Astrocyte (in vitro differentiated cells and primary cell): ENCODE results near the gene ZNF683. TPM values are rescaled to one million over a fixed set of nuclear protein-coding genes. Genes with fewer than 3 reads are reported as not detected.

Source experiments
- DNase-seq: peaks from one replicate; pipeline ENCODE4 v3.0.0-alpha.2; 2010; ENCODE audit warnings: low read depth
- FAIRE-seq: peaks from 2 replicates; lab custom pipeline; 2011; peaks lifted over from hg19 to GRCh38; lab: Jason Lieb, UNC
- H2AFZ ChIP-seq: 2 replicates; pipeline ENCODE4 v1.6.0; 2012; ENCODE audit warnings: low read depth, low read length, inconsistent platforms
- H3K27ac ChIP-seq: 2 replicates; pipeline ENCODE4 v1.5.1; 2011; ENCODE audit warnings: low read depth, low read length, inconsistent platforms
- H3K27me3 ChIP-seq: 2 replicates; pipeline ENCODE4 v1.6.0; 2011; ENCODE audit warnings: low read length, inconsistent platforms; ENCODE audit not compliant: insufficient read depth
- H3K36me3 ChIP-seq: 2 replicates; pipeline ENCODE4 v1.5.1; 2011; ENCODE audit warnings: low read length, inconsistent platforms; ENCODE audit not compliant: insufficient read depth
- H3K4me1 ChIP-seq: 2 replicates; pipeline ENCODE4 v1.5.1; 2011; ENCODE audit warnings: low read length, inconsistent platforms; ENCODE audit not compliant: insufficient read depth
- H3K4me2 ChIP-seq: 2 replicates; pipeline ENCODE4 v1.6.0; 2012; ENCODE audit warnings: low read length, inconsistent platforms
- H3K4me3 ChIP-seq: 2 replicates; pipeline ENCODE4 v1.5.1; 2011; ENCODE audit warnings: low read depth, mild to moderate bottlenecking, low read length, inconsistent platforms; ENCODE audit not compliant: insufficient read depth
- H3K79me2 ChIP-seq: 2 replicates; pipeline ENCODE4 v1.6.0; 2012; ENCODE audit warnings: mild to moderate bottlenecking, low read length, inconsistent platforms; ENCODE audit not compliant: insufficient read depth
- H3K9ac ChIP-seq: 2 replicates; pipeline ENCODE4 v1.6.0; 2012; ENCODE audit warnings: mild to moderate bottlenecking, low read length, inconsistent platforms
- H3K9me3 ChIP-seq: 2 replicates; pipeline ENCODE4 v1.5.1; 2012; ENCODE audit warnings: low read depth, mild to moderate bottlenecking, low read length, inconsistent platforms; ENCODE audit not compliant: insufficient read depth
- H4K20me1 ChIP-seq: 2 replicates; pipeline ENCODE4 v1.6.0; 2012; ENCODE audit warnings: low read length, inconsistent platforms; ENCODE audit not compliant: insufficient read depth
- H3K27ac Mint-ChIP-seq: one replicate; pipeline ENCODE4 v1.8.0; 2021; ENCODE audit warnings: mild to moderate bottlenecking, mixed read lengths; ENCODE audit not compliant: unreplicated experiment
- H3K27me3 Mint-ChIP-seq: one replicate; pipeline ENCODE4 v1.8.0; 2021; ENCODE audit warnings: low read depth, mixed read lengths; ENCODE audit not compliant: unreplicated experiment
- H3K36me3 Mint-ChIP-seq: one replicate; pipeline ENCODE4 v1.8.0; 2021; ENCODE audit warnings: low read depth, mixed read lengths; ENCODE audit not compliant: unreplicated experiment
- H3K4me1 Mint-ChIP-seq: one replicate; pipeline ENCODE4 v1.8.0; 2021; ENCODE audit warnings: low read depth, mixed read lengths; ENCODE audit not compliant: unreplicated experiment
- H3K4me3 Mint-ChIP-seq: one replicate; pipeline ENCODE4 v1.8.0; 2021; ENCODE audit warnings: mild to moderate bottlenecking, moderate library complexity, mixed read lengths; ENCODE audit not compliant: unreplicated experiment
- H3K9me3 Mint-ChIP-seq: one replicate; pipeline ENCODE4 v1.8.0; 2021; ENCODE audit warnings: mild to moderate bottlenecking, mixed read lengths; ENCODE audit not compliant: unreplicated experiment
- CTCF ChIP-seq: IDR thresholded peaks from 2 replicates; pipeline ENCODE4 v1.5.1; 2011; ENCODE audit warnings: low read depth, mild to moderate bottlenecking, inconsistent platforms, low read length, moderate library complexity; ENCODE audit not compliant: insufficient read depth
- EZH2 ChIP-seq: IDR thresholded peaks from 2 replicates; pipeline ENCODE4 v1.6.1; 2012; ENCODE audit warnings: mild to moderate bottlenecking, low read length, inconsistent platforms; ENCODE audit not compliant: insufficient read depth
- total RNA-seq: library from RNA; stranded (reverse); gene quantifications from 2 replicates; pipeline ENCODE4 v1.2.1, GENCODE V29; 2021

The ZNF683 gene
- total RNA-seq, 1 donor from 2014 or later = not detected

GRCh38 chr1:26391450-26391849 is 18.9 kb upstream of the ZNF683 start:
- DNase-seq (no peak), FAIRE-seq (no peak)
- peaks cover 12% of the 10 kb centered on the region for H3K4me1 ChIP-seq
- peak; percentile 83 for TF ChIP-seq CTCF
- TF ChIP-seq EZH2 = no peak
- no peaks in the 10 kb centered on the region for H3K36me3 ChIP-seq
- no peaks in the 10 kb centered on the region for H3K27me3 ChIP-seq
- no peaks in the 10 kb centered on the region for H3K9me3 ChIP-seq
- no peak overlapping the region for H3K27ac Mint-ChIP-seq
- no peak overlapping the region for H2AFZ ChIP-seq
- no peaks in the 10 kb centered on the region for H3K9me3 Mint-ChIP-seq
- no peaks in the 10 kb centered on the region for H4K20me1 ChIP-seq
- H3K4me2 ChIP-seq = no peak overlapping the region
- no peaks in the 10 kb centered on the region for H3K79me2 ChIP-seq
- H3K27ac ChIP-seq = no peak overlapping the region
- no peak overlapping the region for H3K9ac ChIP-seq
- peaks cover 6% of the 10 kb centered on the region for H3K27me3 Mint-ChIP-seq
- no peak overlapping the region for H3K4me3 Mint-ChIP-seq
- H3K4me1 Mint-ChIP-seq = peaks cover 8% of the 10 kb centered on the region
- no peaks in the 10 kb centered on the region for H3K36me3 Mint-ChIP-seq
- H3K4me3 ChIP-seq = no peak overlapping the region

GRCh38 chr1:26389604-26390247 is 17.2 kb upstream of the ZNF683 start:
- H3K36me3 ChIP-seq = no peaks in the 10 kb centered on the region
- DNase-seq (no peak), FAIRE-seq (no peak)
- H2AFZ ChIP-seq = no peak overlapping the region
- no peaks in the 10 kb centered on the region for H3K27me3 ChIP-seq
- H3K27ac ChIP-seq = no peak overlapping the region
- no peaks in the 10 kb centered on the region for H4K20me1 ChIP-seq
- H3K9me3 Mint-ChIP-seq = no peaks in the 10 kb centered on the region
- no peak overlapping the region for H3K4me3 Mint-ChIP-seq
- no peaks in the 10 kb centered on the region for H3K36me3 Mint-ChIP-seq
- TF ChIP-seq CTCF (no peak), EZH2 (no peak)
- no peak overlapping the region for H3K4me2 ChIP-seq
- H3K9me3 ChIP-seq = no peaks in the 10 kb centered on the region
- no peaks in the 10 kb centered on the region for H3K79me2 ChIP-seq
- peaks cover 6% of the 10 kb centered on the region for H3K27me3 Mint-ChIP-seq
- no peak overlapping the region for H3K4me3 ChIP-seq
- peaks cover 11% of the 10 kb centered on the region for H3K4me1 Mint-ChIP-seq
- H3K27ac Mint-ChIP-seq = no peak overlapping the region
- peaks cover 17% of the 10 kb centered on the region for H3K4me1 ChIP-seq
- no peak overlapping the region for H3K9ac ChIP-seq

GRCh38 chr1:26388791-26389445 is 16.4 kb upstream of the ZNF683 start:
- DNase-seq = no peak

More at GRCh38 chr1:26388791-26389445, 16.4 kb upstream of the ZNF683 start:
- no peak overlapping the region for H3K9ac ChIP-seq
- H3K4me2 ChIP-seq = no peak overlapping the region
- no peak for FAIRE-seq
- H3K36me3 ChIP-seq = no peaks in the 10 kb centered on the region
- H3K4me1 ChIP-seq = peaks cover 17% of the 10 kb centered on the region
- H3K9me3 Mint-ChIP-seq = no peaks in the 10 kb centered on the region
- peaks cover 6% of the 10 kb centered on the region for H3K27me3 Mint-ChIP-seq
- no peak overlapping the region for H2AFZ ChIP-seq
- H3K9me3 ChIP-seq = no peaks in the 10 kb centered on the region
- H3K36me3 Mint-ChIP-seq = no peaks in the 10 kb centered on the region
- no peak for TF ChIP-seq CTCF
- no peak overlapping the region for H3K4me3 ChIP-seq
- H3K79me2 ChIP-seq = no peaks in the 10 kb centered on the region
- no peaks in the 10 kb centered on the region for H4K20me1 ChIP-seq
- H3K4me3 Mint-ChIP-seq = no peak overlapping the region
- H3K27ac ChIP-seq = no peak overlapping the region
- peak overlapping the region; percentile 14 for H3K27ac Mint-ChIP-seq
- H3K27me3 ChIP-seq = no peaks in the 10 kb centered on the region
- peaks cover 11% of the 10 kb centered on the region for H3K4me1 Mint-ChIP-seq
